Immature natural killer cell (primary cell): Measurements from ENCODE around the gene FOXP1. TPM values are rescaled to one million over a fixed set of nuclear protein-coding genes. Genes with fewer than 3 reads are reported as not detected.

Source experiments
- DNase-seq, 3 donors: peaks; one replicate each; pipeline ENCODE4 v3.0.0; 2022; ENCODE audit warnings: mixed read lengths in 1 of 3
- H3K27ac Mint-ChIP-seq, 6 donors: one replicate each; pipeline ENCODE4 v1.8.0; 2020; ENCODE audit warnings: mixed read lengths in 6 of 6, mild to moderate bottlenecking in 5 of 6, inconsistent platforms in 4 of 6, moderate library complexity in 3 of 6
- H3K27me3 Mint-ChIP-seq, 3 donors: one replicate each; pipeline ENCODE4 v1.8.0; 2020 to 2021; ENCODE audit warnings: low read depth in 3 of 3, mild to moderate bottlenecking in 3 of 3, mixed read lengths in 3 of 3, moderate library complexity in 3 of 3, inconsistent platforms in 1 of 3
- H3K36me3 Mint-ChIP-seq, 3 donors: one replicate each; pipeline ENCODE4 v1.8.0; 2020; ENCODE audit warnings: mixed read lengths in 3 of 3, inconsistent platforms in 2 of 3, mild to moderate bottlenecking in 2 of 3
- H3K4me1 Mint-ChIP-seq, 2 donors: one replicate each; pipeline ENCODE4 v1.8.0; 2020; ENCODE audit warnings: inconsistent platforms in 2 of 2, mild to moderate bottlenecking in 2 of 2, mixed read lengths in 2 of 2, moderate library complexity in 1 of 2
- H3K4me3 Mint-ChIP-seq, 5 donors: one replicate each; pipeline ENCODE4 v1.8.0; 2020; ENCODE audit warnings: mild to moderate bottlenecking in 5 of 5, mixed read lengths in 5 of 5, inconsistent platforms in 3 of 5, moderate library complexity in 3 of 5
- H3K9me3 Mint-ChIP-seq, 6 donors: one replicate each; pipeline ENCODE4 v1.8.0; 2020; ENCODE audit warnings: mild to moderate bottlenecking in 6 of 6, mixed read lengths in 6 of 6, inconsistent platforms in 4 of 6, moderate library complexity in 3 of 6
- polyA plus RNA-seq, 3 donors: library from polyadenylated mRNA; unstranded; fragments of 300-500 nt; fragmentation: Illumina TruSeq; gene quantifications; one replicate each; pipeline ENCODE4 v1.2.3, GENCODE V29; 2021

Gene FOXP1
- polyA plus RNA-seq, 3 donors from 2014 or later: 68.2 to 133 (median 84.0) TPM

DNA sequence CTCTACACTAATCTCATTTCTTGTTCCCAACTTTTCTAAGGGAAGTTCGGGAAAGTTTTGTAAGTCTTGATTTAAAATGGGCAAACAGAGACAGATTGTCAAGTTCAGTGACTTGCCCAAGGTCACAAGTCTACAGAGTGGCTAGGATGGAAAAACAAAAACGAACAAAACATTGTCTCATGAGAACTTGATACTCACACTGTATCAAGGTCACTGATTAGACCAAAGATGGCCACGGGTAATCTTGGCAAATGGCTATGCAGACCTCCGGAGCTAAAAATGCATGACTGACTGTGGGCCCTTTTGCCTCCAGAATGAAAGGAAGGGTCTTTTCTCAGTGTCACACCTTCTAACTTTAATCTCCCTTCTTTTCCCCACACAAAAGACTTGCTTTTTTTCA is 460.9 kb downstream of the FOXP1 start:
- H3K27ac Mint-ChIP-seq: peak overlapping the region; percentile 6 to 80 (median 32)
- H3K4me1 Mint-ChIP-seq: peaks cover 82 to 94% of the 10 kb centered on the region in 2 donors
- peaks cover 0 to 4% (median 0%) of the 10 kb centered on the region in 3 donors for H3K36me3 Mint-ChIP-seq
- H3K9me3 Mint-ChIP-seq: no peaks in the 10 kb centered on the region
- no peak overlapping the region for H3K4me3 Mint-ChIP-seq
- DNase-seq: no peak
- H3K27me3 Mint-ChIP-seq: peaks cover 0 to 5% (median 0%) of the 10 kb centered on the region in 3 donors

DNA sequence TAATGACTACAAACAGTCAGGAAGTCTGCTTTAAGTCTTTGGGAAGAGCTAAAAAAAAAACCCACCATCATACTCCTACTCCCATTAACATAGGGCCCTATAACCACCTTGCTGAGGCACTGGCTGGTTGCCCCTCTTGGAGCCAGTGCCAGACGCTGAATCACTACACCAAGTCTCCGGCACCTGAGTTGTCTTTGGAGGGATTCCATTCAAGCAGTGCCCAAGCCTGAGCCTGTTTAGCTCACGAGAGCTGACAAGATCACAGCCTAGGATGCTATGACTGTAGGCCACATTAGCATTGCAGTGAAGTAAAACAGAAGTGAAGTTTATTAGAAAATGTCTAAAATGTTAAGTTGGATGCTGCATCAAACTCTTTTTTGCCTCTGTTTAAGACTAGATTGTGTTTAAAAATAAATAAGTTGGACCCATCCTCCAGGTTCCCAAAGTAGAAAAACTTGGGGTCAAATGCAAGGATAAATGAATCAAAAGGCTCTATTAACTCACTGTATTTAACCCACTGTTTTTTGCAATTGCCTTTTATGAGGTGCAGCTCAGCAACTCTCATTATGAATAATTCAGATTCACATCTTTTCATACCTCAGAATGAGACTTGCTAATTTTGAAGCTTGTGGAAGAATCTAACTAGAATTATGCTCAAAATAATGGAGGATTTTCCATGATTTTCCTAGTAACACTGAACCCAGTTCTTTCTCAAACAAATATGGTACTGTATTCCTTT is 461.9 kb downstream of the FOXP1 start:
- peak overlapping the region; percentile 13 to 75 (median 62) for H3K27ac Mint-ChIP-seq
- peaks cover 82 to 94% of the 10 kb centered on the region in 2 donors for H3K4me1 Mint-ChIP-seq
- H3K27me3 Mint-ChIP-seq: peaks cover 0 to 4% (median 0%) of the 10 kb centered on the region in 3 donors
- H3K9me3 Mint-ChIP-seq: no peaks in the 10 kb centered on the region
- peaks cover 0 to 4% (median 0%) of the 10 kb centered on the region in 3 donors for H3K36me3 Mint-ChIP-seq
- H3K4me3 Mint-ChIP-seq: no peak overlapping the region
- no peak for DNase-seq

DNA sequence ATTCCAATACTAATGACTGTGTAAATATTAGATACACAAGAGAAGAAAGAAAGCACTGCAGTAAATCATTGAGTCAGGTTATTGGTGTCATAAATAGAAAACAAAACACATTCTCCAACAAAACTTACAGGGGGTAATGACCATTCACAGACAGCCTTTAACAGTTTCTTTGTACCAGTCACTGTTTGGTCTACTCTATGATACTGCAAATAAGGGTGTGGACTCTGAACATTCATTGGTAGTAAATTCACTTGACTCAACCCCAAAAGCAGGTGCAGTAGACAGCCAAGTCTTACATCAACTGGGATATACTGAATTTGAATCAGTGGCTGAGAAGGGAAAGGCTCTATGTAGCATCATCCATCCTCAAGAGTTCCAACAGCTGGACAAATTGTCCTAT is 463.5 kb downstream of the FOXP1 start:
- H3K27ac Mint-ChIP-seq: peak overlapping the region; percentile 42 to 68 (median 65)
- H3K36me3 Mint-ChIP-seq: peaks cover 0 to 4% (median 0%) of the 10 kb centered on the region in 3 donors
- H3K4me3 Mint-ChIP-seq: no peak overlapping the region
- DNase-seq: no peak
- peaks cover 0 to 3% (median 0%) of the 10 kb centered on the region in 3 donors for H3K27me3 Mint-ChIP-seq
- H3K9me3 Mint-ChIP-seq: no peaks in the 10 kb centered on the region
- H3K4me1 Mint-ChIP-seq: peaks cover 81 to 96% of the 10 kb centered on the region in 2 donors

DNA sequence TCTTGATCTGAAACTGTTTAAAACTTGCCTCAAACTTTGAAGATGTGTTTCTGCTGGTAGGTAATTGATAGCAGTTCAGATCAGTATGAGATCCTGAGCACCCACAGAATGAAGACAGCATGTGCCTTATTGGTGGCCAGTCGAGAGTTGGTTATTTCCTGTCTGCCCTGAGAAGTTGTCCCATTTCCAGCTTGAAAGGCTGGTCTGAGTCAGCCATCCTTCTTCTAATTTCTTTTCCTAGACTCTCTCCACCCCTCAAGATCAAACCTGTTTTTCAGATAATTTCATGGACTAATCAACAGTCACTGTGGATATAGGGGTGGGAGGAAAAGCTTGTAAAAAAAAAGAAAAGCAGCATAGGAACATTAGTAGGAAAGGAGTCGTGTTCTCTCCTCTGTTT is 464.4 kb downstream of the FOXP1 start:
- Mint-ChIP-seq H3K36me3 (peaks cover 0 to 4% (median 0%) of the 10 kb centered on the region in 3 donors), H3K27ac (peak overlapping the region; percentile 36 to 87 (median 66)), H3K4me1 (peaks cover 81 to 95% of the 10 kb centered on the region in 2 donors), H3K27me3 (peaks cover 0 to 3% (median 0%) of the 10 kb centered on the region in 3 donors), H3K9me3 (no peaks in the 10 kb centered on the region), H3K4me3 (peak overlapping the region in 1 of 5 donors; percentile 4)
- no peak for DNase-seq

DNA sequence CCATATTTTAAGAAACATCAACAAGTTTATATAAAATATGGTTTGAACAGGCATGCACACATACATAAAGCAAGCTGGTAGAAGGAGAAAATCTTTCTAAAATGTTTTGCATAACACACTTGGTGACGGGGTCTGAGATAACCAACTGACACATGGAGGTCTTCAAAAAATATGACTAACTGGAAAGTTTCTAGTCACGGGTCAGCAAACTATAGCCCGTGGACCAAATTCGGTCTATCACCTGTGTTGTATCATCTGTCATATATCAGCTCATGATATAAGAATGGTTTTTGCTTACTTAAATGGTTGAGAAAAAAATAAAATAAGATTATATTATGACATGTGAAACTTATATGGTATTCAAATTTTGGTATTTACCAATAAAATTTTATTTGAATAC is 465.1 kb downstream of the FOXP1 start:
- no peak for DNase-seq
- H3K27ac Mint-ChIP-seq: no peak overlapping the region
- no peak overlapping the region for H3K4me3 Mint-ChIP-seq
- peaks cover 81 to 94% of the 10 kb centered on the region in 2 donors for H3K4me1 Mint-ChIP-seq
- H3K27me3 Mint-ChIP-seq: peaks cover 0 to 3% (median 0%) of the 10 kb centered on the region in 3 donors
- no peaks in the 10 kb centered on the region for H3K9me3 Mint-ChIP-seq
- H3K36me3 Mint-ChIP-seq: peaks cover 0 to 4% (median 0%) of the 10 kb centered on the region in 3 donors

DNA sequence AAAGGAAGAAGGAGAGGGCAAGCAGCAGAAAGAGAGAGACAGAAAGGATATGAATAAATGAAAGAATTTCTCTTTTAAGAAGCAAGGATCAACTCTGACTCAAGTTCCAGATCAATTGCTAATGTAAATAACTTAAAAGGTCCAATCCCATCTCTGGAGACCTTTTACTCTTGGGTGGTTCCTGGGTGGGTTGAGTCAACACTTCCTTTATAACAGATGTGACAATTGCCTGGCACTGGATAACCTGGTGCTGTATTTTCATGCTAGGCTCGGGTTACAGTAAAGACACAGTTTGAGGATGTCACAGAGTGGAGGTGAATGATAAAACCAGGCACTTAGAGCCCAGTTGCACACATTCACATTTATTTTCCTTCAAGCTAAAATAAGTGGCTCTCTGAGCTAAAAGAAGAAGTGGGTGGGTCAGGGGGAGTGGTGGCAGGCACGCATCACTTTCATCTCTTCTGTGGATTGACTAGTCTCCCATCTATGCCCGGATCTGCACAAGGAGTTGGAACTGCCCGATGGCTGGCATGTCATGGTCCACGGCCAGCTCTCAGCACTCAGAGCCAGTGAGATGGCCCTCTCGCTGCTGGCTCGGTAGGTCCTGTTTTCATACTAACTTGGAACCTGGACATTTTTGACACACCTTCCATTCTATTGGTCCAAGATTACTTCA is 465.8 kb downstream of the FOXP1 start:
- peaks cover 0 to 4% (median 0%) of the 10 kb centered on the region in 3 donors for H3K36me3 Mint-ChIP-seq
- peak overlapping the region; percentile 13 to 83 (median 64) for H3K27ac Mint-ChIP-seq
- no peak for DNase-seq
- H3K4me3 Mint-ChIP-seq: no peak overlapping the region
- H3K4me1 Mint-ChIP-seq: peaks cover 77 to 94% of the 10 kb centered on the region in 2 donors
- no peaks in the 10 kb centered on the region for H3K9me3 Mint-ChIP-seq
- no peaks in the 10 kb centered on the region for H3K27me3 Mint-ChIP-seq

DNA sequence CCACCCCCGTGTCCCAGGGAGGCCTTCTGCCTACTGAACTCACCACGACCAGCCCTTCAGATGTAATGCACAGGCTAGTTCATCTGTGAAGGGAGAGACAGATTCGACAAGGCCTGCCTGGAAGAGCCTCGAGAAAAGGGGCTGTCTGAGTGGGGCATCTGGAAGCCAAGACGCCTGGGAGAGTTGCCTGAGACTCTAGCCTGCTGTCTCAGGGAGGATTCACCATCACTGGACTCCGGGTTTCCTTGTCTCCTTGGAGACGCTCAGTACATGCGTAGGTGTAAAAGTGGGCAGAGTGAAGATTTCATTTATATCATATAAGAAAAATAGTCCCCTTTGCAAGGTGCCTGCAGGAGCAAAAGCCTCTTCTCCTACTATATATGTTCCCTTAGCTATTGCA is 468.9 kb downstream of the FOXP1 start:
- H3K4me1 Mint-ChIP-seq: peaks cover 69 to 91% of the 10 kb centered on the region in 2 donors
- no peak overlapping the region for H3K4me3 Mint-ChIP-seq
- H3K9me3 Mint-ChIP-seq: no peaks in the 10 kb centered on the region
- no peak for DNase-seq
- H3K27me3 Mint-ChIP-seq: no peaks in the 10 kb centered on the region
- H3K36me3 Mint-ChIP-seq: peaks cover 3 to 29% (median 4%) of the 10 kb centered on the region in 3 donors
- peak overlapping the region in 2 of 6 donors; percentile 30 to 36 for H3K27ac Mint-ChIP-seq

DNA sequence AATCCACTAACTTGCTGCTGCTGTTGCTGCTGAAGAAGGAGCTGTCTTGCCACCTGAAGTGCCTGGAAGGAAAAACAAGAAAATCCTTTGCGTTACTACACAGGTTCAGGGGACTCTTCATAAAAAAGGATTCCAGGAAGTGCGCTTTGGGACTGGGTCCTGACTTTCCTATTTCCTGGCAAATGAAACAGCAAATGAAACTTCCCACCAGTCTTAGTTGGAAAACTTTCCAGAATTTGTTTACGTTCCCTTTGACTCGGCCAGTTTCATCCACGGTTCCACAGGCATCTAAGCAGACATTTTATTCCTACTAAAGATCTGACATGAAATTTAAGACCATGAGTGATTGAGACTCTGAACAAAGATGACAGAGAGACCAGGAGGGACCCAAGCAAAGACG is 471.0 kb downstream of the FOXP1 start:
- no peak overlapping the region for H3K4me3 Mint-ChIP-seq
- H3K27me3 Mint-ChIP-seq: no peaks in the 10 kb centered on the region
- peak overlapping the region in 4 of 6 donors; percentile 0 to 25 (median 11) for H3K27ac Mint-ChIP-seq
- H3K9me3 Mint-ChIP-seq: no peaks in the 10 kb centered on the region
- peaks cover 3 to 30% (median 8%) of the 10 kb centered on the region in 3 donors for H3K36me3 Mint-ChIP-seq
- peaks cover 70 to 91% of the 10 kb centered on the region in 2 donors for H3K4me1 Mint-ChIP-seq
- no peak for DNase-seq

DNA sequence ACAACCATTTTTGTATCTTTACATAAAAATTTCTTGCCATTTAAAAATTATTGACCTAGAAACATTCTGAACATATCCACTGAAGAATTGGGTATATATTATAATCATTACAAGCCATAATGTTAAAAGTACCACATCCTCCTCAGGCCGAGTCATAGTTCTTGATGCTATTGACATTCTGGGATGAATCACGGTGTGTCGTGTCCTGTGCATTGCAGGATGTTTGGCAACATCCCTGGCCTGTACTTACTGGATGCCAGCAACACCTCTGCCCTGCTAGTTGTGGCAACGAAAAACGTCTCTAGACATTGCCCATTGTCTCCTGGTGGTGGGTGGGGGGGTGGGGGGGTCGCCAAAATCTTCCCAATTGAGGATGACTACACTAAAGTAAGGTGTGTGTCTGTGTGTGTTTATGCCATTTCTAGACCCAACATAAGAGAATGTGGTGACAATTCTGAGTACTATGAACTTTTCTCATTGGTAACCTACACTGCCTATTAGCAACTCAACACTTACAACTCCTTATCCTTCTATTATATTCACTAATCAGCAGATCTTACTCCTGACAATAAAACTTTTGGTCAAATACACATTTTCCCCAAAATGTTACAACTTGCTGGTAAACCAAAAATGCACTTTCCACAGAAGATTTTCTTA is 471.6 kb downstream of the FOXP1 start:
- H3K9me3 Mint-ChIP-seq: no peaks in the 10 kb centered on the region
- peak overlapping the region in 4 of 6 donors; percentile 0 to 69 (median 34) for H3K27ac Mint-ChIP-seq
- DNase-seq: no peak
- H3K4me1 Mint-ChIP-seq: peaks cover 68 to 91% of the 10 kb centered on the region in 2 donors
- no peaks in the 10 kb centered on the region for H3K27me3 Mint-ChIP-seq
- H3K36me3 Mint-ChIP-seq: peaks cover 3 to 30% (median 8%) of the 10 kb centered on the region in 3 donors
- H3K4me3 Mint-ChIP-seq: no peak overlapping the region

DNA sequence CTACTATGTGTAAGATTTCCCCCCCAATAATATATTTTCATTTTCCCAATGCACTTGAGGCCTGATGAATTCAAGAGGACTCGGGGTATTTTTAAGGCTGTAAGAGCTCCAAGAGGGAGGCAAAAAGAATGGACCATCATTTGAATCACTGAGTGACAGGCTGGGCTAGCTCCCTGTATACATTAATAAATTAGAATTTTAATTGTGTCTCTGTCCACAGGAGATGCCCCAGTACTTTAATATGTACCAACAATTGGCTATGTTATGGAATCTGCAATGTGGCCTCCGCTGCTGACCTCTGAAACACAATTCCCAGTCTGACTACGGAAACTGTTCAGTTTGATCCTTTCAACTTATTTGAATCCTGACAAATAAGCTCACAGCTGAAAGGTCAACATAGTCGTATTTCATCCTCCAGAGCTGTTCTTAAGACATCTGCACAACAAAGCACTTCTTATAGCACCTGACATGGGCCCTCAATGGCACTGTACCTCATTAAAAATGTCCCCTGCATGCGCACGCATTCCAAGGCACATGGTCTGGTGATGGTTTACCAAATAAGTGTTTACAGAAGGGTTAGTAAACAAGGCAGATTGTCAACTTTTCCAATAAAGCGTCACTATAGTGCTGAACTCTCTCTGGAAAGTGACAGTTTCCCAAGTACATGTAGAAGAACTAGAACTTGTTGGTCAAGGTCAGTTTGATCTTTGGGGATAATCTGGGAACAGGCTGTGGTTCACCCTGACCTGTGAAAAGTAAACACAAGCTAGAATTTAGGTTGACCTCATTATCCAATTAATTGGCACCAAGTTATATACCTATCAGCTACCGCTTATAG is 472.9 kb downstream of the FOXP1 start:
- Mint-ChIP-seq H3K4me1 (peaks cover 66 to 91% of the 10 kb centered on the region in 2 donors), H3K36me3 (peaks cover 3 to 30% (median 8%) of the 10 kb centered on the region in 3 donors), H3K27ac (peak overlapping the region; percentile 50 to 79 (median 73)), H3K27me3 (peaks cover 0 to under 1% (median 0%) of the 10 kb centered on the region in 3 donors), H3K9me3 (no peaks in the 10 kb centered on the region), H3K4me3 (peak overlapping the region in 1 of 5 donors; percentile 19)
- no peak for DNase-seq

DNA sequence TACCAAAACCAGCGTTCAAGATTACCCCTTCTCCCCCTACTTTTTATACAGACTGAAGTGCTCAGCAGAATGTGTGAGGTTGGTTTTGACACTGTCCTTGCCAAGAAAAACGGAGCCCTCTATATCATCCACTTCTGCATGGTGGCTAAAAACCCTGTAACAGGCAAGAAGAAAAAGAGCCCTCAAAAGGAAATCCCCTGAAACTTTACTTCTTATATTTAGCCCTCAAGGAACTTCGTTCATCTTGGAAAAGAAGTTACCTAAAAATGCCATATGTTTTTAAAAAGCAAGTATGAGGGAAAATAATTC is 473.6 kb downstream of the FOXP1 start:
- peaks cover 0 to 2% (median 0%) of the 10 kb centered on the region in 3 donors for H3K27me3 Mint-ChIP-seq
- H3K9me3 Mint-ChIP-seq: no peaks in the 10 kb centered on the region
- H3K27ac Mint-ChIP-seq: peak overlapping the region; percentile 57 to 82 (median 74)
- H3K4me1 Mint-ChIP-seq: peaks cover 72 to 93% of the 10 kb centered on the region in 2 donors
- peak in 2 of 3 donors; percentile 12 to 23 for DNase-seq
- peak overlapping the region in 3 of 5 donors; percentile 5 to 19 (median 15) for H3K4me3 Mint-ChIP-seq
- peaks cover 3 to 30% (median 8%) of the 10 kb centered on the region in 3 donors for H3K36me3 Mint-ChIP-seq

DNA sequence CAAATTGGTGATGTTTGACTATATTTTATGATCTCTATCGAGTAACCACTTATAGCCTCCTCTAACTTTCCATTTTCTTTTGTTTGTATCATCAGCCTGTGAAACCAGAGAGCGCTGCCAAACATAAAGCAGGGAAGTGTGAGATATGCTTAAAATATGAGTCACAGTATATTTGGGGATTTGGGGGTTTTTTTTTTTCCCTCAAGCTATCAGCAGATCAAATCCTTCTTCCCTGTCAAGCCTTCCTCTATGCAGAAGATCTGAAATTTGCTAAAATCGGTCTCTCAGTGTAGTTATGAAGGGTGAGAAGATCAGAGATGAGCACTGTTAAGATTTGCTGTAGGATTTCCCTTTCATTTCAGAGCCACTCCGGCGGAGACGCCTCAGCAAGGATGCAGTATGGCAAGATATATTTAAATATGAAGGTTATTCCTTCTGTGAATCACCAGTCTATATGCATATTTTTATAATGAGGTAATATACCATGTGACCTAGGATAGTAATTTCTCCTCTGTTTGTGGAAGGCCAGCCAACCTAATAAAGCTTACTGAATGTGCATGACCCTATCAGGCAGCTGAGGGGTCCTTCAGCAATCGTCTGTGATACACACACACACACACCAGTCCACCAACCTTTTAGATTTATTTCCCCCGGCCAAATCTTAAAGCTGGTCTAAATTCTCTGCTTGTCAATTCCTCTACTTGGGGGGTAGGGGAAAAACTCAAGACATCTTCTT is 474.1 kb downstream of the FOXP1 start:
- DNase-seq: no peak
- peaks cover 3 to 30% (median 8%) of the 10 kb centered on the region in 3 donors for H3K36me3 Mint-ChIP-seq
- peaks cover 0 to 2% (median 0%) of the 10 kb centered on the region in 3 donors for H3K27me3 Mint-ChIP-seq
- peak overlapping the region in 4 of 5 donors; percentile 4 to 34 (median 12) for H3K4me3 Mint-ChIP-seq
- H3K9me3 Mint-ChIP-seq: no peaks in the 10 kb centered on the region
- H3K4me1 Mint-ChIP-seq: peaks cover 70 to 94% of the 10 kb centered on the region in 2 donors
- peak overlapping the region; percentile 57 to 82 (median 74) for H3K27ac Mint-ChIP-seq
